Heart right ventricle (tissue), 16 donors: ENCODE measurements around the gene MTA2. TPM values are rescaled to one million over a fixed set of nuclear protein-coding genes. Genes with fewer than 3 reads are reported as not detected.

Experiments used
- ATAC-seq, 8 donors: fragments of 200-7000 bp; cut with Tn5 transposase; one replicate each; pipeline ENCODE4 v1.9.1; 2020; ENCODE audit warnings: mild to moderate bottlenecking in 8 of 8, moderate library complexity in 8 of 8, moderate number of reproducible peaks in 1 of 8
- DNase-seq, 2 donors: peaks; one replicate each; pipeline ENCODE4 v3.0.0-alpha.2; 2020
- H3K27ac ChIP-seq, 10 donors: fragments of 200-600 bp; sonication (generic) in 2 of 10; one replicate each; pipeline versions ENCODE4 v1.5.0 to v1.8.0; 2020 to 2022; ENCODE audit warnings: mild to moderate bottlenecking in 3 of 10
- H3K27me3 ChIP-seq, 7 donors: fragments of 200-600 bp; one replicate each; pipeline ENCODE4 v1.8.0; 2021 to 2022; ENCODE audit warnings: mild to moderate bottlenecking in 2 of 7
- H3K36me3 ChIP-seq, 9 donors: fragments of 200-600 bp; sonication (generic) in 1 of 9; one replicate each; pipeline versions ENCODE4 v1.5.0 to v1.8.0; 2020 to 2022; ENCODE audit warnings: mild to moderate bottlenecking in 2 of 9
- H3K4me1 ChIP-seq, 9 donors: fragments of 200-600 bp; sonication (generic) in 1 of 9; one replicate each; pipeline versions ENCODE4 v1.5.0 to v1.8.0; 2020 to 2022; ENCODE audit warnings: mild to moderate bottlenecking in 4 of 9
- H3K4me3 ChIP-seq, 10 donors: fragments of 200-600 bp; sonication (generic) in 2 of 10; one replicate each; pipeline versions ENCODE4 v1.5.0 to v1.8.0; 2020 to 2022; ENCODE audit warnings: mild to moderate bottlenecking in 7 of 10, moderate library complexity in 2 of 10
- H3K9me3 ChIP-seq, 11 donors: fragments of 200-600 bp in 10 of 11; sonication (generic) in 2 of 11; one replicate each; pipeline versions ENCODE4 v1.5.0 to v1.8.0; 2013 to 2022; ENCODE audit warnings: mild to moderate bottlenecking in 2 of 11, control low read depth in 1 of 11, moderate library complexity in 1 of 11
- WGBS, 2 donors: extraction: QIAGEN DNeasy Blood & Tissue Kit; methylation state at CpG; one replicate each; pipeline ENCODE4 v1.1.7; 2013; ENCODE audit warnings: inconsistent platforms in 1 of 2; 5-methylcytosine and 5-hydroxymethylcytosine counted together
- intact Hi-C, 10 donors: fragments of 100-400 bp; cut with DNase I; formaldehyde crosslinking; loops; one replicate each; pipeline versions ENCODE4 v1.11.1 to v1.14.2; 2022
- microRNA-seq, 2 donors: library from miRNA; unstranded; fragments of <30 nt; microRNA quantifications; one replicate each; pipeline ENCODE4 v1.2.0, GENCODE V29; 2021
- polyA plus RNA-seq, 2 donors: library from polyadenylated mRNA; stranded (reverse); fragments of 200-250 nt; gene quantifications; one replicate each; pipeline ENCODE4 v1.2.3, GENCODE V29; 2013
- total RNA-seq, 10 donors: library from RNA; stranded (reverse); fragmentation: NEBNext Ultra II Directional in 3 of 10; extraction: Animal tissue kit (Norgen Biotek cat#: 25700) in 3 of 10; gene quantifications; one replicate each; pipeline versions ENCODE4 v1.2.1 to v1.2.4, GENCODE V29; 2021 to 2023
- TF ChIP-seq, protein P1 (sequence below), 9 donors: fragments of 200-600 bp; sonication (generic) in 2 of 9; IDR thresholded peaks; one replicate each; pipeline versions ENCODE4 v1.5.0 to v1.8.0; 2021 to 2022; ENCODE audit warnings: antibody characterized with exemption in 9 of 9, mild to moderate bottlenecking in 5 of 9, moderate library complexity in 1 of 9
- donor health status: Arrhythmogenic right ventricular cardiomyopathy.
- donor health status: ischemic (EF 13 %, LVEDD 7.1; RV severe dilation, severe dysfunction).
- donor health status: healthy with polysubstance abuse.
- donor health status: DM: no; HTN: yes; CAD: no.
- donor health status: DM: no; HTN: no; CAD: no.
- donor health status: ischemic (EF 25% LVEDD 6.9; RV normal size, moderate dysfunction).
- donor health status: ischemic (EF 25% LVEDD 5.7; RV mildly dilated, moderate dysfunction).
- donor health status: healthy.
- donor health status: DM: yes; HTN: yes; CAD: no.
- donor health status: Ischemic cardiomyopathy.
- donor health status: ischemic (EF 35%, LVEDD 5.7; RV mildly dilated, moderate dysfunction).
- donor health status: nonischemic (EF 11% LVEDD 7.7; RV severe dilation, severe dysfunction).
- donor health status: DM: yes; HTN: yes; CAD: no.
- donor health status: PGD.
- donor health status: ischemic (EF 29% LVEDD 5.4; RV normal size, mild dysfunction).
- donor health status: nonischemic (EF 23%, LVEDD 6.1; RV moderate dilation, normal function).

The MTA2 gene
- total and polyA plus RNA-seq, 12 donors = 22.1 to 45.3 (median 29.8) TPM

DNA sequence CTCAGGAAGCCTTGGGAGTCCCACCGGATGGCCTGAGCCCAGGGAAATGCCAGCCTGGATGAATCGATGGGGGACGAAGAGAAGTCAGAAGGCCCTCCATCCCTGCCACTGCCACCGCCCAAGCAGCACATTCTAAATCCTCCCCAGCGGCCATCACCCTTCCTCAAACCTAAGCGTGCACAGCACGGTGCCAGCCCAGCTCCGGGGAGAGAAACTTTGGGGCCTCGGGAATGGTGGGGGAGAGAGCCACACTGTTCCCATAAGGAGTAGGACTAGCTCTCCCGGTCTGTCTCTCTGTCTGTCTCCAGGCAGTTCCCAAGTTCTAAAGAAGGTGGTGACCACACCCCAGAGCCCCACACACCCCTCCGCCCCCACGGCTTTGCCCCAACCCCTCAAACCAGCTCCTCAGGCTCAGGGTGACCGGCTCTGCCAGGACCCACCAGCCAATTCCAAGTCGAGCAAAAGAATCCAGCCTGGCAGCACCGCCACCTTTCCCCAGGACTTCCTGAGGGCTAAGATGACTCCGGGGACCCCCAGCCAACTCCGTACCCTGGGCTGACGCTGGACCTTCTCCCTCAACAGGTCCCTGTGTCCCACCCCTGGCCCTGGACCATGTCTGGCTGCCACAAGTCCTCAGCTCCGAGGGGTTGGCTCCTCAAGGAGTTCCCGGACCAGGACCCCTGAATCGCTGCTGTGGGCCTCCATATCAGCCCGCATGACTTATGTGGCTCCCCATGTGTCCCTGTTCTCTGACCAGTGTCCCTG is 57.8 kb downstream of the MTA2 start:
- H3K27ac ChIP-seq = peak overlapping the region; percentile 98 to 100 (median 100)
- TF ChIP-seq, protein P1, sequence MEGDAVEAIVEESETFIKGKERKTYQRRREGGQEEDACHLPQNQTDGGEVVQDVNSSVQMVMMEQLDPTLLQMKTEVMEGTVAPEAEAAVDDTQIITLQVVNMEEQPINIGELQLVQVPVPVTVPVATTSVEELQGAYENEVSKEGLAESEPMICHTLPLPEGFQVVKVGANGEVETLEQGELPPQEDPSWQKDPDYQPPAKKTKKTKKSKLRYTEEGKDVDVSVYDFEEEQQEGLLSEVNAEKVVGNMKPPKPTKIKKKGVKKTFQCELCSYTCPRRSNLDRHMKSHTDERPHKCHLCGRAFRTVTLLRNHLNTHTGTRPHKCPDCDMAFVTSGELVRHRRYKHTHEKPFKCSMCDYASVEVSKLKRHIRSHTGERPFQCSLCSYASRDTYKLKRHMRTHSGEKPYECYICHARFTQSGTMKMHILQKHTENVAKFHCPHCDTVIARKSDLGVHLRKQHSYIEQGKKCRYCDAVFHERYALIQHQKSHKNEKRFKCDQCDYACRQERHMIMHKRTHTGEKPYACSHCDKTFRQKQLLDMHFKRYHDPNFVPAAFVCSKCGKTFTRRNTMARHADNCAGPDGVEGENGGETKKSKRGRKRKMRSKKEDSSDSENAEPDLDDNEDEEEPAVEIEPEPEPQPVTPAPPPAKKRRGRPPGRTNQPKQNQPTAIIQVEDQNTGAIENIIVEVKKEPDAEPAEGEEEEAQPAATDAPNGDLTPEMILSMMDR (IDR thresholded peaks at IDR 0.05) = no peak
- peaks cover 0 to 6% (median 0%) of the 10 kb centered on the region in 7 donors for H3K27me3 ChIP-seq
- peaks cover 46 to 82% (median 74%) of the 10 kb centered on the region in 9 donors for H3K4me1 ChIP-seq
- peaks cover 0 to 8% (median 0%) of the 10 kb centered on the region in 9 donors for H3K36me3 ChIP-seq
- no peak for ATAC-seq
- no peaks in the 10 kb centered on the region for H3K9me3 ChIP-seq
- 6 to 9% methylated on average over 22 of the region's 22 CpGs for WGBS, 2 donors
- peak overlapping the region; percentile 72 to 100 (median 99) for H3K4me3 ChIP-seq
- intact Hi-C loops = loop anchor here (1.0 to 10.0 kb wide), 14 partner anchors 13 to 149 kb away; no protein-coding TSS in a partner anchor
- DNase-seq = no peak

Small RNA genes within 50 kb of the gene (microRNA-seq; reads per million reads assigned to microRNA genes)
- 0 reads per million in 2 donors for gene MIR6747

Other genes with a start within 250 kb of the MTA2 start
- gene SCGB1A1, start 182.8 kb downstream of the MTA2 start, total RNA-seq = not detected
- gene SCGB1A1, start 182.8 kb downstream of the MTA2 start, polyA plus RNA-seq = under 1 TPM in 1 of 2 donors, not detected in 1; 0.20 TPM
- 100 to 1,000 TPM; 259 to 447 (median 386) TPM for gene AHNAK, start 55.1 kb downstream of the MTA2 start, total RNA-seq
- 100 to 1,000 TPM; 101 to 113 TPM for gene AHNAK, start 55.1 kb downstream of the MTA2 start, polyA plus RNA-seq
- gene EEF1G, start 28.0 kb downstream of the MTA2 start, total RNA-seq = 1,000 to 10,000 TPM in 5 of 10 donors, 100 to 1,000 TPM in 5; 784 to 1,131 (median 1,002) TPM
- 1,000 to 10,000 TPM in 1 of 2 donors, 100 to 1,000 TPM in 1; 555 to 1,173 TPM for gene EEF1G, start 28.0 kb downstream of the MTA2 start, polyA plus RNA-seq
- gene TUT1, start 10.3 kb downstream of the MTA2 start, total RNA-seq = 10 to 100 TPM in 8 of 10 donors, 1 to 10 TPM in 2; 8.2 to 17.9 (median 12.3) TPM
- 10 to 100 TPM in 1 of 2 donors, 1 to 10 TPM in 1; 9.3 to 19.2 TPM for gene TUT1, start 10.3 kb downstream of the MTA2 start, polyA plus RNA-seq
- gene EML3, start 10.9 kb upstream of the MTA2 start, total RNA-seq = 10 to 100 TPM in 8 of 10 donors, 1 to 10 TPM in 2; 7.7 to 27.2 (median 15.2) TPM
- 10 to 100 TPM; 18.9 to 50.4 TPM for gene EML3, start 10.9 kb upstream of the MTA2 start, polyA plus RNA-seq
- 1 to 10 TPM in 8 of 10 donors, under 1 TPM in 2; 0.81 to 4.4 (median 1.8) TPM for gene ROM1, start 11.4 kb upstream of the MTA2 start, total RNA-seq
- 1 to 10 TPM; 5.3 to 6.6 TPM for gene ROM1, start 11.4 kb upstream of the MTA2 start, polyA plus RNA-seq
- 10 to 100 TPM in 7 of 10 donors, 1 to 10 TPM in 3; 6.8 to 20.7 (median 10.6) TPM for gene B3GAT3, start 20.1 kb upstream of the MTA2 start, total RNA-seq
- 10 to 100 TPM; 29.5 to 41.2 TPM for gene B3GAT3, start 20.1 kb upstream of the MTA2 start, polyA plus RNA-seq
- gene GANAB, start 44.7 kb upstream of the MTA2 start, total RNA-seq = 100 to 1,000 TPM in 3 of 10 donors, 10 to 100 TPM in 7; 84.0 to 148 (median 96.7) TPM
- gene GANAB, start 44.7 kb upstream of the MTA2 start, polyA plus RNA-seq = 10 to 100 TPM; 53.2 to 87.2 TPM
- 10 to 100 TPM in 8 of 10 donors, 1 to 10 TPM in 2; 9.7 to 15.0 (median 10.9) TPM for gene INTS5, start 51.4 kb upstream of the MTA2 start, total RNA-seq
- gene INTS5, start 51.4 kb upstream of the MTA2 start, polyA plus RNA-seq = 1 to 10 TPM; 2.8 to 8.3 TPM
- gene C11orf98, start 63.3 kb upstream of the MTA2 start, total RNA-seq = 10 to 100 TPM; 25.8 to 41.5 (median 30.0) TPM
- gene C11orf98, start 63.3 kb upstream of the MTA2 start, polyA plus RNA-seq = 100 to 1,000 TPM in 1 of 2 donors, 10 to 100 TPM in 1; 75.9 to 210 TPM
- 1 to 10 TPM; 2.4 to 7.7 (median 4.2) TPM for gene CSKMT, start 63.4 kb upstream of the MTA2 start, total RNA-seq
- 10 to 100 TPM in 1 of 2 donors, 1 to 10 TPM in 1; 8.8 to 15.7 TPM for gene CSKMT, start 63.4 kb upstream of the MTA2 start, polyA plus RNA-seq
- 1 to 10 TPM; 3.9 to 9.5 (median 5.5) TPM for gene UQCC3, start 69.8 kb upstream of the MTA2 start, total RNA-seq
- gene UQCC3, start 69.8 kb upstream of the MTA2 start, polyA plus RNA-seq = 10 to 100 TPM; 18.0 to 23.0 TPM
- gene LBHD1, start 70.4 kb upstream of the MTA2 start, total RNA-seq = 1 to 10 TPM; 1.6 to 4.9 (median 3.0) TPM
- gene LBHD1, start 70.4 kb upstream of the MTA2 start, polyA plus RNA-seq = 1 to 10 TPM; 1.6 to 6.4 TPM
- 100 to 1,000 TPM in 1 of 10 donors, 10 to 100 TPM in 9; 57.8 to 100 (median 81.2) TPM for gene UBXN1, start 77.2 kb upstream of the MTA2 start, total RNA-seq
- 100 to 1,000 TPM in 1 of 2 donors, 10 to 100 TPM in 1; 83.1 to 175 TPM for gene UBXN1, start 77.2 kb upstream of the MTA2 start, polyA plus RNA-seq
- 1 to 10 TPM; 2.0 to 9.5 (median 2.6) TPM for gene LRRN4CL, start 87.7 kb upstream of the MTA2 start, total RNA-seq
- gene LRRN4CL, start 87.7 kb upstream of the MTA2 start, polyA plus RNA-seq = 1 to 10 TPM; 1.9 to 2.8 TPM
- 10 to 100 TPM in 9 of 10 donors, 1 to 10 TPM in 1; 8.5 to 26.8 (median 15.7) TPM for gene BSCL2, start 105.6 kb upstream of the MTA2 start, total RNA-seq
- gene BSCL2, start 105.6 kb upstream of the MTA2 start, polyA plus RNA-seq = 10 to 100 TPM; 31.4 to 83.0 TPM
- gene GNG3, start 105.8 kb upstream of the MTA2 start, total RNA-seq = under 1 TPM in 4 of 10 donors, not detected in 6; 0.26 to 0.34 (median 0.31) TPM
- under 1 TPM in 1 of 2 donors, not detected in 1; 0.16 TPM for gene GNG3, start 105.8 kb upstream of the MTA2 start, polyA plus RNA-seq
- 10 to 100 TPM; 26.9 to 40.9 (median 33.4) TPM for gene HNRNPUL2, start 125.6 kb upstream of the MTA2 start, total RNA-seq
- 10 to 100 TPM; 21.4 to 35.3 TPM for gene HNRNPUL2, start 125.6 kb upstream of the MTA2 start, polyA plus RNA-seq
- gene TTC9C, start 126.6 kb upstream of the MTA2 start, total RNA-seq = 10 to 100 TPM in 9 of 10 donors, 1 to 10 TPM in 1; 9.4 to 16.2 (median 12.9) TPM
- 10 to 100 TPM; 20.3 to 20.8 TPM for gene TTC9C, start 126.6 kb upstream of the MTA2 start, polyA plus RNA-seq
- 10 to 100 TPM in 4 of 10 donors, 1 to 10 TPM in 6; 7.5 to 14.9 (median 9.6) TPM for gene ZBTB3, start 152.3 kb upstream of the MTA2 start, total RNA-seq
- 1 to 10 TPM; 2.2 to 8.6 TPM for gene ZBTB3, start 152.3 kb upstream of the MTA2 start, polyA plus RNA-seq
- gene POLR2G, start 159.7 kb upstream of the MTA2 start, total RNA-seq = 10 to 100 TPM; 30.9 to 57.0 (median 42.9) TPM
- gene POLR2G, start 159.7 kb upstream of the MTA2 start, polyA plus RNA-seq = 100 to 1,000 TPM in 1 of 2 donors, 10 to 100 TPM in 1; 42.1 to 134 TPM
- gene TAF6L, start 169.5 kb upstream of the MTA2 start, total RNA-seq = 10 to 100 TPM in 3 of 10 donors, 1 to 10 TPM in 7; 7.7 to 14.7 (median 9.0) TPM
- 10 to 100 TPM; 12.7 to 18.9 TPM for gene TAF6L, start 169.5 kb upstream of the MTA2 start, polyA plus RNA-seq
- 10 to 100 TPM in 8 of 10 donors, 1 to 10 TPM in 2; 9.4 to 27.2 (median 17.4) TPM for gene TMEM179B, start 185.5 kb upstream of the MTA2 start, total RNA-seq
- gene TMEM179B, start 185.5 kb upstream of the MTA2 start, polyA plus RNA-seq = 10 to 100 TPM; 24.8 to 54.4 TPM
- gene TMEM223, start 190.1 kb upstream of the MTA2 start, total RNA-seq = 10 to 100 TPM; 21.9 to 28.6 (median 23.5) TPM
- gene TMEM223, start 190.1 kb upstream of the MTA2 start, polyA plus RNA-seq = 10 to 100 TPM; 30.9 to 75.3 TPM
- 10 to 100 TPM; 28.3 to 58.7 (median 36.7) TPM for gene NXF1, start 203.6 kb upstream of the MTA2 start, total RNA-seq
- gene NXF1, start 203.6 kb upstream of the MTA2 start, polyA plus RNA-seq = 10 to 100 TPM; 66.6 to 96.7 TPM
- gene STX5, start 230.2 kb upstream of the MTA2 start, total RNA-seq = 10 to 100 TPM; 16.8 to 27.0 (median 19.0) TPM
- gene STX5, start 230.2 kb upstream of the MTA2 start, polyA plus RNA-seq = 10 to 100 TPM; 13.6 to 31.9 TPM
- gene TEX54, start 231.0 kb upstream of the MTA2 start, total RNA-seq = not detected
- gene TEX54, start 231.0 kb upstream of the MTA2 start, polyA plus RNA-seq = not detected
- gene WDR74, start 237.7 kb upstream of the MTA2 start, total RNA-seq = 10 to 100 TPM; 17.7 to 31.2 (median 22.9) TPM
- gene WDR74, start 237.7 kb upstream of the MTA2 start, polyA plus RNA-seq = 10 to 100 TPM; 48.3 to 62.4 TPM